Heart left ventricle (tissue), 16 donors: ENCODE results near the gene FABP3. TPM values are rescaled to one million over a fixed set of nuclear protein-coding genes. Genes with fewer than 3 reads are reported as not detected.
"Not testable (repeated sequence)": the region's sequence is repeated elsewhere in the genome, so short reads cannot be mapped to it uniquely, and the experiment has no call there.

Source experiments
- ATAC-seq, 4 donors: fragments of 200-7000 bp; cut with Tn5 transposase; one replicate each; pipeline ENCODE4 v1.9.1; 2020 to 2022; ENCODE audit warnings: moderate library complexity in 4 of 4, mild to moderate bottlenecking in 3 of 4, moderate number of reproducible peaks in 1 of 4
- DNase-seq, 5 donors: peaks; one replicate each; pipeline ENCODE4 v3.0.0-alpha.2; 2020
- H3K27ac ChIP-seq, 12 donors: fragments of 200-600 bp; sonication (generic) in 4 of 12; one replicate each; pipeline versions ENCODE4 v1.5.0 to v1.8.0; 2016 to 2022; ENCODE audit warnings: mild to moderate bottlenecking in 2 of 12
- H3K27me3 ChIP-seq, 9 donors: fragments of 200-600 bp; sonication (generic) in 2 of 9; one replicate each; pipeline versions ENCODE4 v1.5.1 to v1.8.0; 2016 to 2022; ENCODE audit warnings: mild to moderate bottlenecking in 3 of 9
- H3K36me3 ChIP-seq, 9 donors: fragments of 200-600 bp; sonication (generic) in 2 of 9; one replicate each; pipeline versions ENCODE4 v1.5.0 to v1.8.0; 2018 to 2022; ENCODE audit warnings: mild to moderate bottlenecking in 2 of 9
- H3K4me1 ChIP-seq, 12 donors: fragments of 200-600 bp; sonication (generic) in 4 of 12; one replicate each; pipeline versions ENCODE4 v1.5.0 to v1.8.0; 2016 to 2022; ENCODE audit warnings: mild to moderate bottlenecking in 3 of 12
- H3K4me3 ChIP-seq, 12 donors: fragments of 200-600 bp; sonication (generic) in 4 of 12; one replicate each; pipeline versions ENCODE4 v1.5.0 to v1.8.0; 2017 to 2022; ENCODE audit warnings: mild to moderate bottlenecking in 9 of 12, moderate library complexity in 4 of 12
- H3K9me3 ChIP-seq, 12 donors: fragments of 200-600 bp; sonication (generic) in 4 of 12; one replicate each; pipeline versions ENCODE4 v1.5.0 to v1.8.0; 2016 to 2022; ENCODE audit warnings: mild to moderate bottlenecking in 1 of 12
- POLR2A ChIP-seq, 2 donors: fragments of 450-650 bp; IDR thresholded peaks; one replicate each; pipeline ENCODE4 v1.6.1; 2017; ENCODE audit warnings: antibody characterized with exemption in 2 of 2, mild to moderate bottlenecking in 2 of 2, moderate library complexity in 2 of 2
- WGBS, 4 donors: extraction: QIAGEN DNeasy Blood & Tissue Kit in 2 of 4; methylation state at CpG; one replicate each; pipeline versions ENCODE4 v1.1.5 to v1.1.7; 2013 to 2018; 5-methylcytosine and 5-hydroxymethylcytosine counted together
- intact Hi-C, 10 donors: fragments of 100-400 bp; cut with DNase I; formaldehyde crosslinking; loops; one replicate each; pipeline versions ENCODE4 v1.11.1 to v1.14.2; 2022
- polyA plus RNA-seq, 2 donors: library from polyadenylated mRNA; stranded (reverse); fragments of 200-250 nt; gene quantifications; one replicate each; pipeline ENCODE4 v1.2.3, GENCODE V29; 2013
- total RNA-seq, 9 donors: library from RNA; depleted of rRNA in 2 of 9; stranded (reverse); fragments of >200 nt in 2 of 9; fragmentation: NEBNext Ultra II Directional in 3 of 9; extraction: Animal tissue kit (Norgen Biotek cat#: 25700) in 3 of 9; gene quantifications; one replicate each; pipeline versions ENCODE4 v1.1.0 to v1.2.4, GENCODE V29; 2016 to 2023
- TF ChIP-seq, protein P1 (sequence below), 12 donors: fragments of 200-600 bp; sonication (generic) in 4 of 12; IDR thresholded peaks; one replicate each; pipeline versions ENCODE4 v1.5.0 to v1.8.0; 2018 to 2022; ENCODE audit warnings: antibody characterized with exemption in 12 of 12, mild to moderate bottlenecking in 5 of 12
- donor health status: ischemic (EF 13 %, LVEDD 7.1; RV severe dilation, severe dysfunction).
- donor health status: healthy with polysubstance abuse.
- donor health status: DM: no; HTN: yes; CAD: no.
- donor health status: DM: no; HTN: no; CAD: no.
- donor health status: ischemic (EF 25% LVEDD 6.9; RV normal size, moderate dysfunction).
- donor health status: ischemic (EF 25% LVEDD 5.7; RV mildly dilated, moderate dysfunction).
- donor health status: healthy.
- donor health status: DM: yes; HTN: yes; CAD: no.
- donor health status: ischemic (EF 35%, LVEDD 5.7; RV mildly dilated, moderate dysfunction).
- donor health status: nonischemic (EF 11% LVEDD 7.7; RV severe dilation, severe dysfunction).
- donor health status: DM: yes; HTN: yes; CAD: no.
- donor health status: PGD.
- donor health status: ischemic (EF 29% LVEDD 5.4; RV normal size, mild dysfunction).
- donor health status: nonischemic (EF 23%, LVEDD 6.1; RV moderate dilation, normal function).

FABP3 gene
- total and polyA plus RNA-seq, 11 donors, result 2,591 to 10,560 (median 5,230) TPM

- Histone ChIP-seq H3K27me3 (no peaks in the 10 kb centered on the region), H3K27ac (no peak overlapping the region), H3K4me1 (peaks cover 0 to 17% (median 1%) of the 10 kb centered on the region in 12 donors), H3K36me3 (no peaks in the 10 kb centered on the region), H3K9me3 (no peaks in the 10 kb centered on the region), H3K4me3 (no peak overlapping the region)
- intact Hi-C loops, result loop anchor here in 1 of 10 donors (10.0 kb wide), 1 partner anchor 247 kb away; no protein-coding TSS in a partner anchor
- ATAC-seq (no peak), DNase-seq (no peak)
- 56 to 67% (median 64%) methylated on average over 10 of the region's 10 CpGs for WGBS, 4 donors
- no peak for TF ChIP-seq POLR2A (IDR thresholded peaks at IDR 0.05)
- TF ChIP-seq, protein P1, sequence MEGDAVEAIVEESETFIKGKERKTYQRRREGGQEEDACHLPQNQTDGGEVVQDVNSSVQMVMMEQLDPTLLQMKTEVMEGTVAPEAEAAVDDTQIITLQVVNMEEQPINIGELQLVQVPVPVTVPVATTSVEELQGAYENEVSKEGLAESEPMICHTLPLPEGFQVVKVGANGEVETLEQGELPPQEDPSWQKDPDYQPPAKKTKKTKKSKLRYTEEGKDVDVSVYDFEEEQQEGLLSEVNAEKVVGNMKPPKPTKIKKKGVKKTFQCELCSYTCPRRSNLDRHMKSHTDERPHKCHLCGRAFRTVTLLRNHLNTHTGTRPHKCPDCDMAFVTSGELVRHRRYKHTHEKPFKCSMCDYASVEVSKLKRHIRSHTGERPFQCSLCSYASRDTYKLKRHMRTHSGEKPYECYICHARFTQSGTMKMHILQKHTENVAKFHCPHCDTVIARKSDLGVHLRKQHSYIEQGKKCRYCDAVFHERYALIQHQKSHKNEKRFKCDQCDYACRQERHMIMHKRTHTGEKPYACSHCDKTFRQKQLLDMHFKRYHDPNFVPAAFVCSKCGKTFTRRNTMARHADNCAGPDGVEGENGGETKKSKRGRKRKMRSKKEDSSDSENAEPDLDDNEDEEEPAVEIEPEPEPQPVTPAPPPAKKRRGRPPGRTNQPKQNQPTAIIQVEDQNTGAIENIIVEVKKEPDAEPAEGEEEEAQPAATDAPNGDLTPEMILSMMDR (IDR thresholded peaks at IDR 0.05), result no peak
These were observed 14.7 kb upstream of the FABP3 start for GRCh38 chr1:31387612-31388011.

DNA sequence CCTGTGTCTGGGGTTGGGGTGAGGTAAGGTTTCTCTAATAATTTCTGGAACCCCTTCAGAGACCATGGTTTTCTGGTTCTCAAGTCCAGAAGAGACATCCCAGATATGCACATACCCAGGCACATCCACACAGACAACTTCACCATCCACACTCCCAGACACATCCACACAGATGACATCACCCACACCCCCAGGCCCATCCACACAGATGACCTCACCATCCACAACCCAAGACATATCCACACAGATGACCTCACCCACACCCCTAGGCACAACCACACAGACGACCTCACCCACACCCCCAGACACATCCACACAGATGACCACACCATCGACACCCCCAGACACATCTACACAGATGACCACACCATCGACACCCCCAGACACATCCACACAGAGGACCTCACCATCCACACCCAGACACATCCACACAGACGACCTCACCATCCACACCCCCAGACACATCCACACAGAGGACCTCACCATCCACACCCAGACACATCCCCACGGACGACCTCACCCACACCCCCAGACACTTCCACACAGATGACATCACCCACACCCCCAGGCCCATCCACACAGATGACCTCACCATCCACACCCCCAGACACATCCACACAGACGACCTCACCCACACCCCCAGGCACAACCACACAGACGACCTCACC lies 13.8 kb upstream of the FABP3 start:
- H3K27me3 ChIP-seq, DNase-seq, ATAC-seq, H3K9me3 ChIP-seq, H3K36me3 ChIP-seq, H3K4me3 ChIP-seq, H3K27ac ChIP-seq: not testable (repeated sequence)
- H3K4me1 ChIP-seq, result peaks cover 0 to 21% (median 5%) of the 10 kb centered on the region in 12 donors
- 72 to 81% (median 73%) methylated on average over 8 of the region's 8 CpGs for WGBS, 4 donors
- intact Hi-C loops, result loop anchor here in 1 of 10 donors (10.0 kb wide), 1 partner anchor 248 kb away; no protein-coding TSS in a partner anchor

DNA sequence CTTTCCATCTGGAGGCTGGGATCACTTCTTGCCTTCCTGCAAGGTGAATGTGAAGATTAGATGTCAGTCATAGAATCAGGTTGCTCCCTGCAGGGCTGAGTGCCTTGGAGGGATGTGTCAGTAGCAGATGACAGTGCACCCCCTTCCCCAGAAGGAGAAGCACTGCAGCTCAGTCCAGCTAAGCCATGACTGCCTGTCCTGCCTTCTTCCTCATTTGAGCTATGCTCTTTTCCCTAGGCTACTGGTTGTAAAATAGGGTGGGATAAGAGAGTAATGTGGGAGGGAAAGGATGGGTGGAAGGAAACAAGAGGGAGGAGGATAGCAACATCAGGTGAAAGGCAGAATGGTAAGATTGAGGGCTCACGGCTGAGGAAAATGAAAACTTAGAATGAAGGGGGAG lies 11.1 kb upstream of the FABP3 start:
- TF ChIP-seq, protein P1 (IDR thresholded peaks at IDR 0.05), result no peak
- TF ChIP-seq POLR2A (IDR thresholded peaks at IDR 0.05), result no peak
- Histone ChIP-seq H3K36me3 (no peaks in the 10 kb centered on the region), H3K4me1 (peaks cover 0 to 37% (median 10%) of the 10 kb centered on the region in 12 donors), H3K4me3 (no peak overlapping the region), H3K27ac (peak overlapping the region in 9 of 12 donors; percentile 8 to 97 (median 84)), H3K27me3 (no peaks in the 10 kb centered on the region), H3K9me3 (no peaks in the 10 kb centered on the region)
- ATAC-seq (no peak), DNase-seq (no peak)
- intact Hi-C loops, result loop anchor here in 1 of 10 donors (10.0 kb wide), 1 partner anchor 251 kb away; no protein-coding TSS in a partner anchor
- 36 to 93% (median 57%) methylated on average over 1 of the region's 1 CpG for WGBS, 4 donors

DNA sequence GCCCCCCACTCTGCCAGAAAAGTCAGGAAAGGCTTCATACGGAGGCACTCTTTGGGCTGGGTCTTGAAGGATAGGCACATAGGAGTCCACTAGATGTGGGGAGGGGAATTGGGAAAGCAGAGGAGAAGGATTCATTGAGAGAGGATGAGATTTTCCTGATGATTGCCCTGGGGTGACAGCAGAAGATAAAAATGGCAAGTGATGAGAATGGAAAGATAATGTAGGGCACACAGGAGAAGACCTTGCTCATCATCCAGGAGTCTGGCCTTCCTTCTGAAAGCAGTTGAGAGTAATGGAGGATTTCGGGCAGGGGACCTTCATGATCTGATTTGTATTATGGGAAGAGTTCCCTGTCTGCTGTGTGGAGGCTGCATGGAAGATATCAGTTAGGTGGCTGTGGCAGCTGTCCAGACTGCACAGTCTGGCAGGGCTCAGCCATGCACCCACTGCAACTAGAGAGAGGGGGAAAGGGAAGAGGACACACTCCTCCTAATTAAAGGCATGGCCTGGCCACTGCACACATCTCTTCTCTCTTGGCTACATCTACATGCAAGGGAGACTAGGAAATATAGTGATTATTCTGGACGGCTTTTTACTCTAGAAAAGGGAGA lies 9.6 kb upstream of the FABP3 start:
- Histone ChIP-seq H3K27me3 (no peaks in the 10 kb centered on the region), H3K9me3 (no peaks in the 10 kb centered on the region), H3K4me1 (peaks cover 0 to 37% (median 10%) of the 10 kb centered on the region in 12 donors), H3K36me3 (no peaks in the 10 kb centered on the region), H3K4me3 (no peak overlapping the region), H3K27ac (peak overlapping the region; percentile 71 to 97 (median 80))
- intact Hi-C loops, result loop anchor here in 1 of 10 donors (10.0 kb wide), 1 partner anchor 252 kb away; no protein-coding TSS in a partner anchor
- TF ChIP-seq POLR2A (IDR thresholded peaks at IDR 0.05), result no peak
- TF ChIP-seq, protein P1 (IDR thresholded peaks at IDR 0.05), result no peak
- DNase-seq (peak in 4 of 5 donors; percentile 35 to 72 (median 54)), ATAC-seq (peak; percentile 64 to 82 (median 75))
- WGBS, 4 donors, result 41 to 57% (median 48%) methylated on average over 3 of the region's 3 CpGs
